ENCODE results near the gene INTS13.
"Not testable (repeated sequence)": the region's sequence is repeated elsewhere in the genome, so short reads cannot be mapped to it uniquely, and the experiment has no call there.

INTS13 gene, protein sequence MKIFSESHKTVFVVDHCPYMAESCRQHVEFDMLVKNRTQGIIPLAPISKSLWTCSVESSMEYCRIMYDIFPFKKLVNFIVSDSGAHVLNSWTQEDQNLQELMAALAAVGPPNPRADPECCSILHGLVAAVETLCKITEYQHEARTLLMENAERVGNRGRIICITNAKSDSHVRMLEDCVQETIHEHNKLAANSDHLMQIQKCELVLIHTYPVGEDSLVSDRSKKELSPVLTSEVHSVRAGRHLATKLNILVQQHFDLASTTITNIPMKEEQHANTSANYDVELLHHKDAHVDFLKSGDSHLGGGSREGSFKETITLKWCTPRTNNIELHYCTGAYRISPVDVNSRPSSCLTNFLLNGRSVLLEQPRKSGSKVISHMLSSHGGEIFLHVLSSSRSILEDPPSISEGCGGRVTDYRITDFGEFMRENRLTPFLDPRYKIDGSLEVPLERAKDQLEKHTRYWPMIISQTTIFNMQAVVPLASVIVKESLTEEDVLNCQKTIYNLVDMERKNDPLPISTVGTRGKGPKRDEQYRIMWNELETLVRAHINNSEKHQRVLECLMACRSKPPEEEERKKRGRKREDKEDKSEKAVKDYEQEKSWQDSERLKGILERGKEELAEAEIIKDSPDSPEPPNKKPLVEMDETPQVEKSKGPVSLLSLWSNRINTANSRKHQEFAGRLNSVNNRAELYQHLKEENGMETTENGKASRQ

DNA sequence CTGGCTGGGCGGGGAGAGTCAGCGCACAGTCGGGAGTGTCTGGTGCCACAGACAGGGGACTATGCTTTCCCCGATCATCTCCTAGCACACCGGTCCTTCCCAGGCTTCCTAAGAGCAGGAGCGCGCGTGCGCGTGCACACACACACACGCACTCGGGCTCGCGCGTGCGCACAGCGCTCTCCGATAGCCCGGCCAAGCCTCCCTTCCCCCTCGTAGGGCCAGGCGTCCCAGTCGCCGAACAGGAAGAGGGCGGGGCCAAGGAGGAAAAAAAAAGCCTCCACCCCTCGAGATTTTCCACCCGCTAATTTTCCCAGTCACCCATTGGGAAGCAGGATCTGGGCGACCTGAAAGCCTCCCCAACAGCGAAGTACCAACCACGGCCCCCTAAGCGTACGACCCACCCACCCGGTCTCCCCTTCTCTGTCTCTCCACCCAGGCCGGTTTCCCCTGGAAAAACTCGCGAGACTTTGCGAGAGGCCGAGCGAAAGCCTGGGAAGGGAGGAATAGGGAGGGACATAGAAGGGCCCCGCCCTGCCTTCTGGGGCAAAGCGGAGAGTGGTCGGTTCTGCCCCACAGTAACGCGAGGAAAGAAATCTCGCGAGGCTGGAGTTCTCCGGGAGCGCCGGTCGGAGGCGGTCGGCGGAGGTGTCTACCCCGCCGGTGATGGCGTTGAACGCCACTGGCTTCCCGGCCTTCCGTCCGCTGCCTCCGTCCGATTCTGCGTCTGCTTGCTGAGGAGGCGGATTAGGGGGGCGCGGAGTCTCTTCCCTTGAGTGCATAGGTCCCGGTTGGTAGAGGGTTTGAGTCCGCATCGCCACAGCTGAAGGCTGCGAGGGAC is at the start of gene INTS13, which contains the start of gene FGFR1OP2:
Gene INTS13 (minus strand): TSS at position 119 of the 838 bp plus-strand sequence. CDS start 1,178 bp downstream, outside the sequence.
Gene FGFR1OP2 (plus strand): TSS at position 608 of the 838 bp plus-strand sequence. CDS start 15,689 bp downstream, outside the sequence.
- DNase-seq, result peak; percentile 89

DNA sequence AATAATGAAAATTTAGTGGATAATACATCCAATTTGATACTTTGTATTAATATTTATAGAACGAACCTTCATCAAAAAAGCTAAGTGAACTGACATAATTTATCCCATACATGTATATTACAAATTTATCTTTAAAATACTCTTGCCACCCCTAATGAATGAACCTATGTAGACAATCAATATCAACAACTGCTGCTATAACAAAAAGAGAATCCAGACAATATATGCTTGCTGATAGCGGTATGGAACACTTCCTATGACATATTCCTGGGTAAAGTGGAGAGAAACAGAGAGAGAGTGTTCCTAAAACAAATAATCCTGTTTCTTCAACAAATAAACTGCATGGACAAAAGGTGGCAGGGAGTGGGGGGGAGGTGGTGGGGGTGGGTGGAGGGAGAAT is 45.1 kb upstream of the INTS13 start:
- DNase-seq, result no peak

DNA sequence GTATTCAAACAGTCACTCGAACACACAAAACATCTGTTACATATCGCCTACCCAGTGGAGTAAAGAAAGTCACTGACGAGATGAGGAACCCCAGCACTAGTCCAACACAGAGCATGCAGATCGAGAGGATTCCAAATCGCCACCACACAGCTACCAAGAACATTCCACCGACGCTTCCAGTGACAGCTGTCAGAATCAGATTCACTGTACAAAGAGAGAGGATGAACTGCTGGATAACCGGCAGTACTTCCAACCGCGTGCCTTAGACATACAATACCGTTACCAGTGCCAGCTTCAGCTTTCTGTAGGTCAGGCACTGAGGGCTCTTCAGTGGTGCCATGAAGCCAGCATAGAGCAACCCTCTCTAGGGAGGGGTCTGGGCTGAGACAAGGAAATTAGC is 42.0 kb upstream of the INTS13 start:
- no peak for DNase-seq

DNA sequence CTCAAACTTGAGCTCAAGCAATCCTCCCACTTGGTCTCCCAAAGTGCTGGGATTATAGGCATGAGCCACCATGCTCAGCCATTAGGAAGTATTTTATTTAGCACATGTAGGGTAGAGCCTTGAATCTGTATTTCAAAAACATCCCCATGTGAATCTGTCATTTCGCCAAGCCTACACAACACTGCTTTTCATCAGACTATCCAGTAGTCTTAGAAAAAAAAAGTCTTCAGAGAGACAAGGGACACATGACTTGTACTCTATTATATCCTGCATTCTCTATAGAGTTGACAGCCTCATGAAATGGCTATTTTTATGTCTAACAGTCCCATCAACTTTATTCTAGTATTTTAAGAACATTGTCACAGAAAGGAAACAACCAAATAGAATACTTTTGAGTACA is 41.0 kb upstream of the INTS13 start:
- DNase-seq, result no peak

DNA sequence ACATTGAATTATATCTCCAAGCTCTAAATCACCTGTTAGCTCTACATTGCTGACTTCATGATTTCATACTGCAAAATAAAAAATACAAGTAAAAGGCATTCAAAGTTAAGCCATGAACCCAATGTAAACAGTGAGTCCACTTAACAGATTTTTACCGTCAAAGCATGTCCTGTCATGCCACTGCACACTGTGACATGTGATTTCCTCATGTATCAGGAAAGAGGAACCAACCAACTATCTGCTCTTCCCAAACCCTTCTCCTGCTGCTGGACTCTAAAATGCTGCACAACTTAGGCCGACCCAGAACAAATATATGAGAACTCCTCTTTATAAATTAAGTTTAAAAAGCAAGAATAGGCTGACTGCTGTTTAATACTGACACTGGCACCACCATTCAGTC is 38.9 kb upstream of the INTS13 start:
- no peak for DNase-seq

DNA sequence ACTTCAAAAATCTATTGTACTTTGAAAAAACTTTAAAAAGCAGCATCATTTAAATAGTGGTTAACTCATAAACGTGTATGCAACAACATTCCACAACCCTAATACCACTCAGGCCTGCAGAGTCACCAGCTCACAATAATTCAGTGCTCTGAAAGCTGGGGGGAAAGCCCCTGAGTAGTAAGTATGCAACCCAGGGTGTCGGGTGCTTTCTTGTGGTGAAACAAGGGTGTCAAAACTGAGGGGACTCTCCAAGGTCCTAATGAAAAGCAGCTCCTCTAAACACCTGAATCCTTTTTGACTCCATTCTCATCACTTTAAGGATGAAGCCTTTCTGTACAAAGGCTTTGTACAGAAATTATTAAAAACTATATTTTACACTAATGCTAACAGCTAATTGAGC is 34.2 kb upstream of the INTS13 start:
- DNase-seq, result no peak

DNA sequence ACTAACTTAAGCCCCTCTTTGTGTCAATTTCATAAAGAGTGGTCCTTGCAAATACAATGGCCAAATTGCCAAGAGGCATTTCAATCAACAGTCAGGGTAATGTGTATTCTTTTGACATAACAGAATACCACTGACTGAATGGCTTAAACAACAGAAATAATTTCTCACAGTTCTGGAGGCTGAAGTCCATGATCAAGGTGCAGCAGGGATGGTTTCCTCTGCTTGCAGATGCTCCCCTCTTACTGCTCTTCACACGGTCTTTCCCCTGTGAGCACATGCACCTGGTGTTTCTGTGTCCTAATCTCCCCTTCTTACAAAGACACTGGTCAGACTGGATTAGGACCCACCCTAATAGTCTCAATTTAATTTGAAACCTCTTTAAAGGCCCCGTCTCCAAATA is 32.4 kb upstream of the INTS13 start:
- no peak for DNase-seq

DNA sequence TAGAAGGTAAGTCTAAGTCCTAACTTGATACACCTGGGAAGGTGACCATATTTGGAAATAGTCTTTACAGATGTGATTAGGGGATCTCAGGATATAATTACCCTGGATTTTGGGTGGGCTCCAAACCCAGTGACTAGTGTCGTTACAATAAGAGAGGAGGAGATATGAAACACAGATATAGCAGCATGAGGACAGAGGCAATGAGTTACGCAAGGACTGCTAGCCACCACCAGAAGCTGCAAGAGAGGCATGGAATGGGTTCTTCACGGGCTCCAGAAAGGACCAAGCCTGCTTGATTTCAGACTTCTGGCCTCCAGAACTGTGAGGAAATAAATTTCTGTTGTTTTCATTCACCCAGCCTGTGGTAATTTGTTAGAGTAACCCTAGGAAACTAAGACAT is 29.1 kb upstream of the INTS13 start:
- DNase-seq, result no peak

DNA sequence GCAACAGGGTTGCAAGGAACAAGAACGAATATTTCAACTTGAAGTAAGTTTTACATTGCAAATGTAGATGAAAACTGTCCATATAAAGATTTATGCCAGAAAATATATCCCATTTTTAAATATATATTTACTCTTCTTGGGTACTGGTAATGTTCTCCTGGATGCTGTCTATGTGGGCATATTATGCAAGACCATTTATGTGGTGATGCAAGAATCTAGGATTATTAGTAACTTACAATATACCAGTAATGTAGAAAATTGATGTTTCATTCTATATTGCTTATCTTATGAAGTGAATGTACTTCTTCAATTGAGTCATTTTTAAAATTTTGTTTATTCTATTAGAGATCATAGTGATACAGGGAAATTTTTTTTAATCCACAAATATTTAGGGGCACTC is 25.6 kb upstream of the INTS13 start:
- no peak for DNase-seq

DNA sequence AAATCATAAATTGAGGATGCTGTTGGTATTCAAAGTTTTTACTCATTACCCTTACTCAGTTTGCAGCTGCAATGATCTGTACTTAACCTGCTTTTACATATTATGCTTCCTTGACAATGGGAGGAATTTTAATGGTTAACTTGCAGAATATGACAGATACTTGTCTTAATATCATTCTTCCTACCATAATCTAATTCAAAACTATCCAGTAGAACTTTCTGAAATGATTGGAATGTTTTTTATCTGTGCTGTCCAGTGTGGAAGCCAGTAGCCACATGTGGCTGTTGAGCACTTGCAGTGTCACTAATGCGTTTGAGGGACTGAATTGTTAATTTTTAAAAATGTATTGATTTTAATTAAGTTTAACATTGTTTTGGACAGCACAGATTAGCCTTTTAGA is 24.0 kb upstream of the INTS13 start:
- DNase-seq, result no peak

DNA sequence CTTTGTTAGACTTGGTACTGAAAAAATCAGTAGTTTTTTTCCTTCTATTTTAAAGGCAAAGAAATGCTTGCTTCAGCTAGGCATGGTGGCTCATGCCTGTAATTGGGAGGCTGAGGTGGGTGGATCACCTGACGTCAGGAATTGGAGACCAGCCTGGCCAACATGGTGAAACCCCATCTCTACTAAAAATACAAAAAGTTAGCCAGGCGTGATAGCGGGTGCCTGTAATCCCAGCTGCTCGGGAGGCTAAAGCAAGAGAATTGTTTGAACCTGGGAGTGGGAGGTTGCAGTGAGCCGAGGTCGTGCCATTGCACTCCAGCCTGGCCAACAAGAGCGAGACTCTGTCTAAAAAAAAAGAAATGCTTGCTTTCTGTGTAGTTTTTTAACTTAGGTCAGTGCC is 23.6 kb upstream of the INTS13 start:
- not testable (repeated sequence) for DNase-seq

DNA sequence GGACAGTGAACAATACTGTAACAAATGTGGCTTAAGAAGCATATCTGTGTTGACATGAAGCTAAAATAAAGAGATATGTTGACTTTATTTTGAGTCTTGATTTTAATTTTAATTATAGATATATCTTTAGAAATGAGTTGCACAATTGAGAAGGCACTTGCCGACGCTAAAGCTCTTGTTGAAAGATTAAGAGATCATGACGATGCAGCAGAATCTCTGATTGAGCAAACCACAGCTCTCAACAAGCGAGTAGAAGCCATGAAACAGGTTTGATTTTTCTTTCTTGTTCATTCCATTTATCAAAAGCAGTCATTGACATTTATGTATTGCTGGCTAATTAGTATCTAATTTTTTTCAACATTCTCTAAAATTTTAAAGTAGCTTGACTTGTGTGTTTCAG is 16.2 kb upstream of the INTS13 start:
- DNase-seq, result no peak

DNA sequence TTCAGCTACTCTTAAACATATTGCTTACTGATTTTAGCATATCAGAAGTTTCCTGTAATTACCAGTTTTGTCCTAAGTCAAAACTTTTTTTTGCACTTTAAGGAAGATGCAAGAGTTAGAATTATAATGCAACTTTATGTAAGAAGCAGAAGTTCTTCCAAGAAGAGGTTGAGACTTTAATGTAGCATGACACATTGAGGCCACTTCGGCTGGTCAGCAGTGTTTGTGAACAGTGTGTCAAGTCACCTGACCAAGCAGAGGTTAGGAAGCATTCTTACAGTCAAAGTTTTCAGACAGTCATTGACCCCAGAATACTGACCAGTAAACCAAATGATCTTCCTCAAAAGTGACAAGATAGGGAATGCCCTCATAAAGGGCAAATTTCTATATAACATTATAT is 15.7 kb upstream of the INTS13 start:
- no peak for DNase-seq

DNA sequence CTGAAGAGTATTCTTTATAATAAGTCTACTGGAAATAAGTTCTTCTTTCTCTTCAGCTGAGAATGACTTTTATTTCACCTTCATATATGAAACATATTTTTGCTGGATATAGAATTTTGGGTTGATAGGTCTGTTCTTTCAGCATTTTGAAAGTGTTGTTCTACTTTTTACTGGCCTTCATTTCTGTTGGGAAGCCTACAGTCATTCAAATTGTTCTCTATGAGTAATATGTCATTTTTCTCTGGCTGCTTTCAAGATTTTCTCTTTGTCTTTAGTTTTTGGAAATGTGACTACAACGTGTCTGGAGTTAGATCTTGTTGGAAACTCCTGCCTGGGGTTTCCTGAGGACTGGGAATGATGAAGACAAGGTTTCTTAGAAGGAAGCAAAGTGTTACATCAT is 10.5 kb upstream of the INTS13 start:
- no peak for DNase-seq

DNA sequence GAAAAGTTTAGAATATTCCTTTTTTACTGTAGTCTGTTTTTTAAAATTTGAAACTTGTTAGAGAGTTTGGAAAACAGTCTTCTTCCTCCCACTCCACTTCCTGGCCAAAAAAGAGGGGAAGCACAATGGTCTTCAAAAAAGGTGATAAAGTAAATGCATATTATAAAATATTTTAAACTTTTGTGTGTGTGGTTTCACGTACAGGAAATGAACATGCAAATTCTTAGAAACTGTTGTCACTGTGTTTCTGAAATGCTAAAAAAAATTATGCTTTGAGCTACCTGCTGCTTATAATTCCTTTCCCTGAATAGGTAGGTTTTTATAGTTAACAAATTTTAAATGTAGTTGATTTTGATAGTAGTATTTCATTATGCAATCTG is 3.4 kb upstream of the INTS13 start:
- no peak for DNase-seq

DNA sequence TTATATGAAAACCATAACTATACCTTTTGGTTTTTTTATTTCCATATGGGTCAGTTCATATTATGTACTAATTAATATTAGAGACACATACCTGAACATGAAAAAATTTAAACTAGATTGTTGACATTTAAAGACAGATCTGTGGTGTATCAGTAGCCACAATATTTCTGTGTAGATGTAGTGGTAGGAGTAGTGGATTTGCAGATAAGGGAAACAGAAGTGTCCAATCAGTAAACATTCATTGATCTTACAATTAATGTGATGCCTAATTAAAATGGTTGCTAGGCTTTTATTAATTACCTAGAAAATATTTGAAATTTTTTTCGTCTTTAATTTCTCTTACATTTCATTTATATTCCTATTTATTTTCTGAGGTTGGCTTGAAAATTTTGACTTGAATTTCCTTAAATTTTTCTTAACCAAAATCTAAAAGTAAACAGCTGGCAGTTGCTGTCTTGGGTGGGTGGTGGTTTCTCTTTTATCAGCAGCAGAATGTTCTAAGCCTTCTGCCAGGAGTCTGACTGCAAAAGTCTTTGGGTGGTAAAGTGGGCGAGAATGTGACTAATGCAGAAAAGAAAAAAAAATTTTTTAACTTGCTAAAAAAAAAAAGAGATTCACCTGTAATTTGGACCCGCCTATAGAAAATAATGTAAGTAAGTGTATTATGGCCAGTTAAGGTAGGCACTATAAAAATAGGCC is 2.9 kb upstream of the INTS13 start:
- no peak for DNase-seq

DNA sequence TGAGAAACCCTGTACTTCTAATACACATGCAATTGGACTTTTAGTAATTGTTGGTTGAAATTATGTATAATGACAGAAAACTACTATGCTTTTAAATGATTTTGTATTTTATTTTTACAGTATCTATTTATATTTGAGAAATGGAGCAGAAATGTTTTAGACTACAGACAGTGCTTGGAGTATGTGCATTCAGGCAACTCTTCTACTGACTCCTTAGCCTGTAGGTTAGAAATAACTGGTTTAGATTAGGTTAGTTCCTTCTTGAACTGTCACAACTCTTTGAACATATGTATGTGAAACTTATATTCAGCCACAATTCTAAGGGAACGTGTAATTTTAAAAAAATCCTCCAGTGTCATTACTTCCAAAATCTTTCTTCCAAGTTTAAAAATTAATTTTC is 2.2 kb upstream of the INTS13 start:
- DNase-seq, result no peak

DNA sequence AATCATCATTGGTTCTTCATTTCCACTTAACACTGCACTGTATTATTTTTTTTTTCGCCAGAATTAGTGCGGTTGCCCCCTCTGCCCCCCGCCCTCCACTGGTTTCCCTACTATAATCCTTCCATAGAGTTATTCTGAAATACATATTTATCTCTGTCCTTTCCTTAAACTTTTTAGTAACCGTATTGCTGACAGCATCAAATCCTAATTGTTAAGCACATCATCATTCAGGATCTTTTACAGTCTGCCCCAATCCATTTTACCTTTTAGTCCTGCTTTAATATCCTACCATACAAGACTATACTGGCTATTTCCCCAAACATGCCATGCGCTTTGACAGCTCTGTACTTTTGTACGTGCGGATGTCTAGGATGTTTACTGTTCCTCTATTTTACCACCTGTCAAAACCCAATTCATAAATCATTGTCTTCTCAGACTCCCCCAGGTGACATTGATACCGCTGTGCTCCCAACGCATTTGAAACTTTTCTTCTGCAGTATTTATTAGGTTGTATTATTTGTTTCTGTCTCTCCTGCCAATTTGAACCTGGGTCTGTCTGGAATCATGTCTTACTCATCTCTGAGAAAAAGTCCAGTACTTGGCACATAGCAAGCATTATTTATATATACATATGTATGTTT is 1.5 kb upstream of the INTS13 start:
- no peak for DNase-seq

DNA sequence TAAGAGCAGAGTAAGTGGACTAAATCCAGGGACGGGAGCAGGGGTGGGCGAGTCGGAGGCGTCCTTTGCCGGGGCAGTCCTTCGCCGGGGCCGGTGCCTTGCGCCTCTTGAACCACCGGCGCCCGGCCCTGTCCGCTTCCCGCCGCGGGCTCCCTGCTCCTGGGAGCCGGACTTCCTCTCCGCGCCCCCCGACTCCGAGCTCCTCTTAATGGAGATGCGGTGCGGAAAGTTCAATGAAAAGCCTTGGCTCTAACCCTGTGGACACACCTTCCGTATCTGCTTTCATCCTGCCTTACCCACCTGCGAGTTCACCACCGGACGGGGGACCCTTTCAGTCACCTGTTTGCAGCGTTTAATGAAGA is 901 bp upstream of the INTS13 start:
- DNase-seq, result no peak

DNA sequence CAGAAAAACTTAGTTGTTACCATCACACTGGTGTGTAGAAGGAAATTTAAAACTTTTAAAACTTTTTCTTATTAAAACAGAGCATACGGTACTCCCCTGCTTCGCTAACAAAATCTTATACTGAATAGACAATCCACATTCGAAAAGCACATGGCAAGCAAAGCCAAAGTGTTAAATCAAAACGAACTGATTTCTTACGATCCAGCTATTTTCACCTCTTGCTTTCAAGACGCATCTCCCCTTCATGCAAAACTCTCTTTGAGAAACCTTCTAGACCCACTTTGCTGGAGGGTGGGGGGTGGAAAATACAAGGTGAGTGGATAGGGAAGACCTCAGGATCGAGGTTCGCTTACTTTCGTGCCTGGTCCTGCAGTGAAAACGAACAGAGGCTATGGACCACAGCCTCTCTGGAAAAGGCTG is 328 bp downstream of the INTS13 start:
- DNase-seq, result no peak

DNA sequence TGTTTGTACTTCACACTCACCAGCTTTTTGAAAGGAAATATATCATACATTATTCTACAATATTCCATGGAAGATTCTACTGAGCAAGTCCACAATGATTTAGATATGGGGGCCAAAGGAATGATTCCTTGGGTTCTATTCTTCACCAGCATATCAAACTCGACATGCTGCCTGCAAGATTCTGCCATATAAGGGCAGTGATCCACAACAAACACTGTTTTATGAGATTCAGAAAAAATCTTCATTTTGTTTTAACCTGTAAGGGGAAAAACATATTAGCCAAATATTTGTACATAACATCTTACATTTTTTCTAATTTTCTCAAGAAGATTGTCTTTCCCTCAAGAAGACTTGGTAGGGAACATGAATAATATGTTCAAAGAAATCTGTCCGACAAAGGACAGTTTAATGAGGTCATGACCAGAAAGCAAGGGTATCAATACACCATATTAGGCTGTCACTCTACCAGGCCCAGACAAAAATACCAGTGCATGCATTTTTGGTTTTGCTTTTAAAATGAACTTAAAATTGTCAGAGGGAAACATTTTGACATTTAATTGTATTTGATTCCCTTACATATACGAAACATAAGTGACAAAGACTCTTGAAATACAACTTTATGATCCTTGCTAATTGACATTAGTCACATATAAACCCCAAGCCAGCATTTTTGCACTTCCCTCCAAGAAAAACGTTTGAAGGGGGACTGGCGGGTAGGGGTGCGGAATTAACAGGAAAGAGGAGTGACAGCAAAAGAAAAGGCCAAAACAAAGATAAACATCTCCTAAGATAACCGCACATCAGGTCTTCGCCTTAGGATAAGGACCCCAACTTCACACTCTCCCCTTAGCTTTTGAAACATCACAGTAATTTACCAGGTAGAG is 980 bp downstream of the INTS13 start:
- DNase-seq, result no peak
